Kidney (tissue), 14 donors: ENCODE measurements around the gene SRI. TPM values are rescaled to one million over a fixed set of nuclear protein-coding genes. Genes with fewer than 3 reads are reported as not detected.

ENCODE experiments used
- DNase-seq, 5 donors: peaks; one replicate each; pipeline ENCODE4 v3.0.0-alpha.2; 2013 to 2020
- FAIRE-seq: peaks from 2 replicates; lab custom pipeline; 2012; peaks lifted over from hg19 to GRCh38; lab: Jason Lieb, UNC
- H3K27ac ChIP-seq, 2 donors: one replicate each; pipeline ENCODE4 v1.7.0; 2013; ENCODE audit warnings: low read depth in 2 of 2, low read length in 2 of 2, inconsistent platforms in 1 of 2
- H3K27me3 ChIP-seq: one replicate; pipeline ENCODE4 v1.7.1; 2013; ENCODE audit warnings: low read length, inconsistent platforms; ENCODE audit not compliant: control insufficient read depth, insufficient read depth
- H3K36me3 ChIP-seq, 3 donors: one replicate each; pipeline versions ENCODE4 v1.7.0 to v1.7.1; 2013; ENCODE audit warnings: low read length in 3 of 3, control low read depth in 1 of 3, inconsistent platforms in 1 of 3; ENCODE audit not compliant: insufficient read depth in 3 of 3, control insufficient read depth in 2 of 3
- H3K4me1 ChIP-seq, 3 donors: one replicate each; pipeline versions ENCODE4 v1.7.0 to v1.7.1; 2013; ENCODE audit warnings: low read length in 3 of 3, inconsistent platforms in 1 of 3, low read depth in 1 of 3; ENCODE audit not compliant: control insufficient read depth in 2 of 3, insufficient read depth in 2 of 3
- H3K4me3 ChIP-seq, 3 donors: one replicate each; pipeline versions ENCODE4 v1.7.0 to v1.8.1; 2013; ENCODE audit warnings: low read length in 3 of 3, control low read depth in 1 of 3, inconsistent platforms in 1 of 3
- H3K9ac ChIP-seq, 3 donors: one replicate each; pipeline versions ENCODE4 v1.7.0 to v1.7.1; 2013; ENCODE audit warnings: low read length in 3 of 3, control low read depth in 1 of 3, inconsistent platforms in 1 of 3
- H3K9me3 ChIP-seq, 3 donors: one replicate each; pipeline versions ENCODE4 v1.7.0 to v1.7.1; 2013; ENCODE audit warnings: low read length in 3 of 3, control low read depth in 1 of 3, inconsistent platforms in 1 of 3; ENCODE audit not compliant: control insufficient read depth in 2 of 3, insufficient read depth in 1 of 3
- CTCF ChIP-seq: IDR thresholded peaks from 3 replicates; pipeline ENCODE4 v1.5.1; 2012; ENCODE audit warnings: mild to moderate bottlenecking, moderate library complexity, borderline replicate concordance; ENCODE audit not compliant: insufficient read depth; ENCODE audit errors: extremely low read depth
- intact Hi-C: fragments of 100-400 bp; cut with DNase I; formaldehyde crosslinking; loops from one replicate; pipeline ENCODE4 v1.11.1; 2022
- polyA plus RNA-seq: library from polyadenylated mRNA; stranded (reverse); fragments of 350-450 nt; fragmentation: Illumina TruSeq; extraction: RNeasy Lipid Tissue Mini Kit (QIAGEN cat#74804); gene quantifications from one replicate; pipeline ENCODE4 v1.2.3, GENCODE V29; 2014; ENCODE audit warnings: low read depth, low replicate concordance; ENCODE audit not compliant: insufficient read depth
- total RNA-seq: library from RNA; stranded (reverse); fragmentation: NEBNext Ultra II Directional; extraction: Animal tissue kit (Norgen Biotek cat#: 25700); gene quantifications from one replicate; pipeline ENCODE4 v1.2.1, GENCODE V29; 2021
- donor health status: control.
- donor health status: control.
- donor health status: control.
- donor health status: control.
- donor health status: control.
- donor health status: DM: yes; HTN: yes; CAD: no.
- donor health status: Normal renal cell carcinoma (clear cell type).

Gene SRI
- total and polyA plus RNA-seq, 2 donors from 2014 or later, result 141 to 148 TPM

GRCh38 chr7:88217675-88218428 is 2.0 kb downstream of the SRI start:
- Histone ChIP-seq H3K27ac (no peak overlapping the region), H3K4me3 (peak overlapping the region; percentile 13 to 90 (median 69)), H3K36me3 (peaks cover 8 to 12% (median 8%) of the 10 kb centered on the region in 3 donors), H3K27me3 (no peaks in the 10 kb centered on the region), H3K4me1 (peaks cover 2 to 3% (median 3%) of the 10 kb centered on the region in 3 donors), H3K9me3 (no peaks in the 10 kb centered on the region), H3K9ac (no peak overlapping the region)
- DNase-seq, result peak in 2 of 5 donors; percentile 23 to 32
- intact Hi-C loops, result no loop called here
- TF ChIP-seq CTCF, result no peak
- no peak for FAIRE-seq

GRCh38 chr7:88216276-88216675 is 3.6 kb downstream of the SRI start:
- no peak overlapping the region for H3K27ac ChIP-seq
- no peak for FAIRE-seq
- H3K9ac ChIP-seq, result no peak overlapping the region
- no peak for TF ChIP-seq CTCF
- H3K9me3 ChIP-seq, result no peaks in the 10 kb centered on the region
- peaks cover 8 to 17% (median 12%) of the 10 kb centered on the region in 3 donors for H3K36me3 ChIP-seq
- no peak overlapping the region for H3K4me3 ChIP-seq
- intact Hi-C loops, result no loop called here
- H3K4me1 ChIP-seq, result peaks cover 2 to 3% (median 3%) of the 10 kb centered on the region in 3 donors
- no peak for DNase-seq
- H3K27me3 ChIP-seq, result no peaks in the 10 kb centered on the region

- no peak overlapping the region for H3K4me3 ChIP-seq
- H3K36me3 ChIP-seq, result peaks cover 8 to 20% (median 12%) of the 10 kb centered on the region in 3 donors
- H3K27ac ChIP-seq, result no peak overlapping the region
- H3K9me3 ChIP-seq, result no peaks in the 10 kb centered on the region
- FAIRE-seq (no peak), DNase-seq (no peak)
- TF ChIP-seq CTCF, result no peak
- intact Hi-C loops, result no loop called here
- H3K27me3 ChIP-seq, result no peaks in the 10 kb centered on the region
- peaks cover 2 to 3% (median 3%) of the 10 kb centered on the region in 3 donors for H3K4me1 ChIP-seq
- no peak overlapping the region for H3K9ac ChIP-seq
These were observed 4.5 kb downstream of the SRI start for GRCh38 chr7:88215295-88215694.
